Myocyte (in vitro differentiated cells): ENCODE data around the gene SMYD3. TPM values are rescaled to one million over a fixed set of nuclear protein-coding genes. Genes with fewer than 3 reads are reported as not detected.
A peak's percentile ranks its signal among the peaks of the same experiment; 100 is the strongest.
"Not testable (repeated sequence)": the region's sequence is repeated elsewhere in the genome, so short reads cannot be mapped to it uniquely, and the experiment has no call there.

Experiments used
- DNase-seq: peaks from one replicate; pipeline ENCODE4 v3.0.0-alpha.2; 2012; ENCODE audit warnings: low read depth
- total RNA-seq: library from RNA; depleted of rRNA; stranded (reverse); fragments of >200 nt; gene quantifications from 2 replicates; pipeline ENCODE4 v1.2.3, GENCODE V29; 2014

SMYD3 gene
- total RNA-seq, 1 donor from 2014 or later = 18.7 TPM

- no peak for DNase-seq
Observed at GRCh38 chr1:245858022-245858721, 648.9 kb downstream of the SMYD3 start.

- peak; percentile 33 for DNase-seq
Observed at GRCh38 chr1:245856944-245857531, 650.0 kb downstream of the SMYD3 start.

GRCh38 chr1:245855846-245856730, 651.0 kb downstream of the SMYD3 start:
- DNase-seq = no peak

GRCh38 chr1:245853291-245853690, 653.8 kb downstream of the SMYD3 start:
- no peak for DNase-seq

GRCh38 chr1:245843101-245843500, 664.0 kb downstream of the SMYD3 start:
- DNase-seq = peak; percentile 75

- DNase-seq = no peak
Observed at GRCh38 chr1:245842106-245842505, 665.0 kb downstream of the SMYD3 start.

- DNase-seq = no peak
Observed at GRCh38 chr1:245840971-245841370, 666.1 kb downstream of the SMYD3 start.

- no peak for DNase-seq
Observed at GRCh38 chr1:245837718-245838117, 669.4 kb downstream of the SMYD3 start.

GRCh38 chr1:245835386-245835785, 671.7 kb downstream of the SMYD3 start:
- DNase-seq = no peak

GRCh38 chr1:245834002-245834401, 673.1 kb downstream of the SMYD3 start:
- DNase-seq = no peak

- no peak for DNase-seq
Observed at GRCh38 chr1:245832771-245833527, 674.1 kb downstream of the SMYD3 start.

- DNase-seq = no peak
Observed at GRCh38 chr1:245831518-245831917, 675.6 kb downstream of the SMYD3 start.

- no peak for DNase-seq
Observed at GRCh38 chr1:245829826-245830225, 677.3 kb downstream of the SMYD3 start.

- no peak for DNase-seq
Observed at GRCh38 chr1:245829194-245829593, 677.9 kb downstream of the SMYD3 start.

- no peak for DNase-seq
Observed at GRCh38 chr1:245827301-245827700, 679.8 kb downstream of the SMYD3 start.

- no peak for DNase-seq
Observed at GRCh38 chr1:245825128-245825901, 681.8 kb downstream of the SMYD3 start.

- no peak for DNase-seq
Observed at GRCh38 chr1:245823408-245824147, 683.5 kb downstream of the SMYD3 start.

- DNase-seq = peak; percentile 55
Observed at GRCh38 chr1:245822996-245823395, 684.1 kb downstream of the SMYD3 start.

- not testable (repeated sequence) for DNase-seq
Observed at GRCh38 chr1:245818363-245818762, 688.7 kb downstream of the SMYD3 start.

GRCh38 chr1:245816496-245816895, 690.6 kb downstream of the SMYD3 start:
- not testable (repeated sequence) for DNase-seq
